Lung (tissue), 12 donors: ENCODE measurements around the gene S100A10. TPM values are rescaled to one million over a fixed set of nuclear protein-coding genes. Genes with fewer than 3 reads are reported as not detected.

Source experiments
- ATAC-seq: fragments of 200-7000 bp; cut with Tn5 transposase; one replicate; pipeline ENCODE4 v1.9.1; 2020; ENCODE audit warnings: moderate number of reproducible peaks; ENCODE audit not compliant: insufficient read depth, low FRiP score
- DNase-seq, 3 donors: peaks; one replicate each; pipeline ENCODE4 v3.0.0-alpha.2; 2013 to 2017
- H3K27ac ChIP-seq, 2 donors: one replicate each; pipeline ENCODE4 v1.5.1; 2013; ENCODE audit warnings: mild to moderate bottlenecking in 2 of 2, moderate library complexity in 2 of 2, control low read depth in 1 of 2, inconsistent platforms in 1 of 2, low read depth in 1 of 2, low read length in 1 of 2
- H3K27me3 ChIP-seq, 3 donors: one replicate each; pipeline ENCODE4 v1.5.1; 2013; ENCODE audit warnings: low read length in 2 of 3; ENCODE audit not compliant: control insufficient read depth in 3 of 3, insufficient read depth in 3 of 3
- H3K36me3 ChIP-seq, 4 donors: one replicate each; pipeline ENCODE4 v1.5.1; 2013; ENCODE audit warnings: low read length in 4 of 4, mild to moderate bottlenecking in 1 of 4, moderate library complexity in 1 of 4; ENCODE audit not compliant: control insufficient read depth in 4 of 4, insufficient read depth in 4 of 4
- H3K4me1 ChIP-seq, 5 donors: one replicate each; pipeline ENCODE4 v1.5.1; 2013; ENCODE audit warnings: low read length in 5 of 5, mild to moderate bottlenecking in 2 of 5, moderate library complexity in 1 of 5; ENCODE audit not compliant: control insufficient read depth in 5 of 5, insufficient read depth in 5 of 5
- H3K4me3 ChIP-seq: one replicate; pipeline ENCODE4 v1.5.1; 2013; ENCODE audit warnings: mild to moderate bottlenecking, control low read depth, moderate library complexity
- H3K9ac ChIP-seq, 2 donors: one replicate each; pipeline ENCODE4 v1.5.1; 2013; ENCODE audit warnings: low read length in 2 of 2, control low read depth in 1 of 2; ENCODE audit not compliant: insufficient read depth in 1 of 2
- H3K9me3 ChIP-seq, 4 donors: one replicate each; pipeline ENCODE4 v1.5.1; 2013; ENCODE audit warnings: low read length in 3 of 4, mild to moderate bottlenecking in 1 of 4, moderate library complexity in 1 of 4; ENCODE audit not compliant: control insufficient read depth in 4 of 4, insufficient read depth in 3 of 4
- WGBS, 2 donors: extraction: QIAGEN DNeasy Blood & Tissue Kit; methylation state at CpG; one replicate each; pipeline ENCODE4 v1.1.7; 2013; 5-methylcytosine and 5-hydroxymethylcytosine counted together
- polyA plus RNA-seq, 2 donors: library from polyadenylated mRNA; stranded (reverse); fragments of 200-250 nt; gene quantifications; one replicate each; pipeline ENCODE4 v1.2.1, GENCODE V29; 2013
- total RNA-seq, 2 donors: library from RNA; depleted of rRNA in 1 of 2; stranded (reverse); fragments of >200 nt in 1 of 2; gene quantifications; one replicate each; pipeline ENCODE4 v1.2.1, GENCODE V29; 2014 to 2021
- TF ChIP-seq, protein P1 (sequence below): IDR thresholded peaks from 2 replicates; pipeline ENCODE4 v1.5.1; 2012; ENCODE audit warnings: mild to moderate bottlenecking; ENCODE audit errors: control extremely low read depth, extremely low read depth
- donor health status: control.
- donor health status: control.
- donor health status: Bipolar disorder and iron deficiency.
- donor health status: healthy.
- donor health status: DM: yes; HTN: yes; CAD: no.

Gene S100A10
- total and polyA plus RNA-seq, 4 donors: 205 to 1,003 (median 674) TPM

DNA sequence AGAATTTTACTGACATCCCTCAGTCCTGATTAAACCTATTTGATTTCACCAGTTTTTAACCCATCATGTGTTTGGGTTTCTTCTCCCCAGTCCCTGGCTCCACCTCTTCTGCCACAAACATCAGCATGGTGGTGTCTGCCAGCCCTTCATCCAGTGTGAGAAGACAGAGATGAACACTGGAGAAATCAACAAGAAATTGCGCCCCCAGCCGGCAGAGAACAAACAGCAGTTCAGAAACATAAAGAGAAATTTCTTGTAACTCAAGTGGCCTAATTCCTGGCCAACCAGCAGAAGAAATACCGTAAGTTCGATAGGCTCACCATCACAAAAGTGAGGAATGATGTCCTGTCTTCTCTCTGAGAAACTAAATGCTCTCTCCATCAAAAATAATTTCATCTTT lies 24.9 kb upstream of the S100A10 start:
- Histone ChIP-seq H3K4me1 (no peaks in the 10 kb centered on the region), H3K27ac (no peak overlapping the region), H3K36me3 (no peaks in the 10 kb centered on the region), H3K4me3 (no peak overlapping the region), H3K9ac (no peak overlapping the region), H3K9me3 (no peaks in the 10 kb centered on the region), H3K27me3 (no peaks in the 10 kb centered on the region)
- WGBS, 2 donors: 46 to 51% methylated on average over 4 of the region's 4 CpGs
- TF ChIP-seq, protein P1, sequence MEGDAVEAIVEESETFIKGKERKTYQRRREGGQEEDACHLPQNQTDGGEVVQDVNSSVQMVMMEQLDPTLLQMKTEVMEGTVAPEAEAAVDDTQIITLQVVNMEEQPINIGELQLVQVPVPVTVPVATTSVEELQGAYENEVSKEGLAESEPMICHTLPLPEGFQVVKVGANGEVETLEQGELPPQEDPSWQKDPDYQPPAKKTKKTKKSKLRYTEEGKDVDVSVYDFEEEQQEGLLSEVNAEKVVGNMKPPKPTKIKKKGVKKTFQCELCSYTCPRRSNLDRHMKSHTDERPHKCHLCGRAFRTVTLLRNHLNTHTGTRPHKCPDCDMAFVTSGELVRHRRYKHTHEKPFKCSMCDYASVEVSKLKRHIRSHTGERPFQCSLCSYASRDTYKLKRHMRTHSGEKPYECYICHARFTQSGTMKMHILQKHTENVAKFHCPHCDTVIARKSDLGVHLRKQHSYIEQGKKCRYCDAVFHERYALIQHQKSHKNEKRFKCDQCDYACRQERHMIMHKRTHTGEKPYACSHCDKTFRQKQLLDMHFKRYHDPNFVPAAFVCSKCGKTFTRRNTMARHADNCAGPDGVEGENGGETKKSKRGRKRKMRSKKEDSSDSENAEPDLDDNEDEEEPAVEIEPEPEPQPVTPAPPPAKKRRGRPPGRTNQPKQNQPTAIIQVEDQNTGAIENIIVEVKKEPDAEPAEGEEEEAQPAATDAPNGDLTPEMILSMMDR: no peak
- ATAC-seq (no peak), DNase-seq (peak in 1 of 3 donors; percentile 14)

DNA sequence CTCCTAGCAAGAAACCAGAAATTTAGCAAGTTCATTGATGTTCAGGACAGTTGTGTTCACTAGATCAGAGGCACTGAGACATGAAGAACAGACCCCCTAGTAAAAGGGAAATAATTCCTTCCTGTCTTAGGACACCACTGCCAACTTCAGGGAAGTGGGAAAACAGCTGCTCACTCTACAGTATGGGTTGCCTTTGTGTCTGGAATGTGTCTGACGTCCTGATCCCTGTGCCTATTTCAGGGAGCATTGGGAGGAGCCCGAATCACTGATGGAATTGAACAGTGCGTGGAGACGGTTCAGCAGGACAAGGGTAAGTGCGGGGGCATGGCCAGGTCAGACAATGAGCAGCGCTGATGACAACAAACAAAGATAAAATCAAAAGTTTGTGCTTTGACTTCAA lies 22.1 kb upstream of the S100A10 start:
- no peaks in the 10 kb centered on the region for H3K4me1 ChIP-seq
- WGBS, 2 donors: 64 to 77% methylated on average over 6 of the region's 6 CpGs
- H3K27me3 ChIP-seq: no peaks in the 10 kb centered on the region
- H3K9me3 ChIP-seq: no peaks in the 10 kb centered on the region
- H3K36me3 ChIP-seq: no peaks in the 10 kb centered on the region
- ATAC-seq (no peak), DNase-seq (no peak)
- TF ChIP-seq, protein P1: no peak
- H3K27ac ChIP-seq: no peak overlapping the region
- no peak overlapping the region for H3K9ac ChIP-seq
- H3K4me3 ChIP-seq: no peak overlapping the region

GRCh38 chr1:152014943-152015342 lies 21.3 kb upstream of the S100A10 start:
- Histone ChIP-seq H3K9ac (no peak overlapping the region), H3K4me1 (no peaks in the 10 kb centered on the region), H3K27me3 (no peaks in the 10 kb centered on the region), H3K27ac (no peak overlapping the region), H3K4me3 (no peak overlapping the region), H3K9me3 (no peaks in the 10 kb centered on the region), H3K36me3 (no peaks in the 10 kb centered on the region)
- no peak for ATAC-seq
- WGBS, 2 donors: 92 to 95% methylated on average over 1 of the region's 1 CpG
- TF ChIP-seq, protein P1: no peak
- DNase-seq: no peak

- H3K27ac ChIP-seq: no peak overlapping the region
- peak in 1 of 3 donors; percentile 38 for DNase-seq
- no peak for ATAC-seq
- H3K36me3 ChIP-seq: no peaks in the 10 kb centered on the region
- TF ChIP-seq, protein P1: no peak
- H3K9ac ChIP-seq: no peak overlapping the region
- no peaks in the 10 kb centered on the region for H3K9me3 ChIP-seq
- H3K4me1 ChIP-seq: no peaks in the 10 kb centered on the region
- H3K4me3 ChIP-seq: no peak overlapping the region
- no peaks in the 10 kb centered on the region for H3K27me3 ChIP-seq
- 14 to 20% methylated on average over 3 of the region's 3 CpGs for WGBS, 2 donors
These were observed 20.1 kb upstream of the S100A10 start for GRCh38 chr1:152013664-152014237.
